Calu3 (cell line): ENCODE data around the gene BMPR2. TPM values are rescaled to one million over a fixed set of nuclear protein-coding genes. Genes with fewer than 3 reads are reported as not detected.
"Not testable (repeated sequence)": the region's sequence is repeated elsewhere in the genome, so short reads cannot be mapped to it uniquely, and the experiment has no call there.

Experiments
- BruUV-seq: library from RNA; stranded (reverse); fragments of 400-500 nt; replicated peaks from 2 replicates; lab custom pipeline; 2021; lab: Mats Ljungman, UMichigan
- CTCF ChIA-PET: fragments of 300-600 bp; sonication (Branson Sonifier 250); formaldehyde crosslinking; loops from one replicate; lab custom pipeline; 2022; ENCODE audit warnings: antibody characterized with exemption; lab: Charles Lee
- DNase-seq: peaks from one replicate; pipeline ENCODE4 v3.0.0; 2022
- H3K27ac Mint-ChIP-seq: one replicate; pipeline ENCODE4 v1.8.0; 2022; ENCODE audit warnings: mixed read lengths; ENCODE audit not compliant: unreplicated experiment
- H3K27me3 Mint-ChIP-seq: one replicate; pipeline ENCODE4 v1.8.0; 2022; ENCODE audit warnings: mixed read lengths; ENCODE audit not compliant: unreplicated experiment
- H3K36me3 Mint-ChIP-seq: one replicate; pipeline ENCODE4 v1.8.0; 2022; ENCODE audit warnings: mild to moderate bottlenecking, moderate library complexity, mixed read lengths; ENCODE audit not compliant: insufficient read depth, unreplicated experiment
- H3K4me1 Mint-ChIP-seq: one replicate; pipeline ENCODE4 v1.8.0; 2022; ENCODE audit warnings: mild to moderate bottlenecking, low read depth, mixed read lengths; ENCODE audit not compliant: unreplicated experiment
- H3K4me3 Mint-ChIP-seq: one replicate; pipeline ENCODE4 v1.8.0; 2022; ENCODE audit warnings: mild to moderate bottlenecking, low read depth, moderate library complexity, mixed read lengths; ENCODE audit not compliant: unreplicated experiment
- H3K9me3 Mint-ChIP-seq: one replicate; pipeline ENCODE4 v1.8.0; 2022; ENCODE audit warnings: low read depth, mixed read lengths; ENCODE audit not compliant: unreplicated experiment
- CTCF ChIP-seq: fragments of 200-600 bp; IDR thresholded peaks from one replicate; pipeline ENCODE4 v1.8.0; 2022; ENCODE audit warnings: antibody characterized with exemption; ENCODE audit not compliant: unreplicated experiment
- intact Hi-C: fragments of 100-400 bp; cut with micrococcal nuclease; formaldehyde crosslinking; loops from one replicate; pipeline ENCODE4 v1.10.0; 2022; ENCODE audit not compliant: unreplicated experiment
- total RNA-seq: library from RNA; stranded (reverse); gene quantifications from 2 replicates; pipeline ENCODE4 v1.2.3, GENCODE V29; 2022

The BMPR2 gene
- total RNA-seq, 1 experiment from 2014 or later, result 50.1 TPM

GRCh38 chr2:202541137-202541536, 165.0 kb downstream of the BMPR2 start:
- intact Hi-C loops, result no loop called here
- no peak for TF ChIP-seq CTCF
- BruUV-seq, result no TSS peak
- Mint-ChIP-seq H3K4me1 (no peaks in the 10 kb centered on the region), H3K27me3 (no peaks in the 10 kb centered on the region), H3K9me3 (no peaks in the 10 kb centered on the region), H3K27ac (no peak overlapping the region), H3K36me3 (peaks cover 3% of the 10 kb centered on the region), H3K4me3 (no peak overlapping the region)
- CTCF ChIA-PET, result interaction anchor here (0.6 kb wide), 1 partner anchor 100 kb away, joined by 3 read pairs; no protein-coding TSS in a partner anchor
- DNase-seq, result no peak

GRCh38 chr2:202542142-202542541, 166.0 kb downstream of the BMPR2 start:
- Mint-ChIP-seq H3K27ac (no peak overlapping the region), H3K36me3 (peaks cover 3% of the 10 kb centered on the region), H3K9me3 (no peaks in the 10 kb centered on the region), H3K4me1 (no peaks in the 10 kb centered on the region), H3K4me3 (no peak overlapping the region), H3K27me3 (no peaks in the 10 kb centered on the region)
- no peak for DNase-seq
- BruUV-seq, result no TSS peak
- CTCF ChIA-PET, result no interaction called here
- intact Hi-C loops, result no loop called here
- no peak for TF ChIP-seq CTCF

- CTCF ChIA-PET, result interaction anchor here (0.7 kb wide), 1 partner anchor 263 kb away, joined by 3 read pairs; no protein-coding TSS in a partner anchor
- no peaks in the 10 kb centered on the region for H3K36me3 Mint-ChIP-seq
- H3K4me1 Mint-ChIP-seq, result no peaks in the 10 kb centered on the region
- no peak for TF ChIP-seq CTCF
- no peak for DNase-seq
- H3K4me3 Mint-ChIP-seq, result no peak overlapping the region
- no peaks in the 10 kb centered on the region for H3K27me3 Mint-ChIP-seq
- intact Hi-C loops, result no loop called here
- H3K9me3 Mint-ChIP-seq, result no peaks in the 10 kb centered on the region
- BruUV-seq, result no TSS peak
- no peak overlapping the region for H3K27ac Mint-ChIP-seq
Measured at GRCh38 chr2:202545523-202545922, 169.4 kb downstream of the BMPR2 start.

- Mint-ChIP-seq H3K27ac (no peak overlapping the region), H3K4me3 (no peak overlapping the region), H3K4me1 (no peaks in the 10 kb centered on the region), H3K9me3 (no peaks in the 10 kb centered on the region), H3K27me3 (no peaks in the 10 kb centered on the region), H3K36me3 (no peaks in the 10 kb centered on the region)
- CTCF ChIA-PET, result interaction anchor here (0.7 kb wide), 1 partner anchor 262 kb away, joined by 3 read pairs; no protein-coding TSS in a partner anchor
- no peak for DNase-seq
- no peak for TF ChIP-seq CTCF
- BruUV-seq, result no TSS peak
- intact Hi-C loops, result no loop called here
Measured at GRCh38 chr2:202545931-202546330, 169.8 kb downstream of the BMPR2 start.

- DNase-seq, H3K36me3 Mint-ChIP-seq, BruUV-seq, H3K27ac Mint-ChIP-seq, H3K4me3 Mint-ChIP-seq, intact Hi-C loops, H3K27me3 Mint-ChIP-seq, H3K4me1 Mint-ChIP-seq, H3K9me3 Mint-ChIP-seq: not testable (repeated sequence)
- CTCF ChIA-PET, result interaction anchor here (0.7 kb wide), 1 partner anchor 261 kb away, joined by 3 read pairs; no protein-coding TSS in a partner anchor
Measured at GRCh38 chr2:202546499-202547141, 170.5 kb downstream of the BMPR2 start.
